ENCODE results near the gene IQCN.

Gene IQCN

DNA sequence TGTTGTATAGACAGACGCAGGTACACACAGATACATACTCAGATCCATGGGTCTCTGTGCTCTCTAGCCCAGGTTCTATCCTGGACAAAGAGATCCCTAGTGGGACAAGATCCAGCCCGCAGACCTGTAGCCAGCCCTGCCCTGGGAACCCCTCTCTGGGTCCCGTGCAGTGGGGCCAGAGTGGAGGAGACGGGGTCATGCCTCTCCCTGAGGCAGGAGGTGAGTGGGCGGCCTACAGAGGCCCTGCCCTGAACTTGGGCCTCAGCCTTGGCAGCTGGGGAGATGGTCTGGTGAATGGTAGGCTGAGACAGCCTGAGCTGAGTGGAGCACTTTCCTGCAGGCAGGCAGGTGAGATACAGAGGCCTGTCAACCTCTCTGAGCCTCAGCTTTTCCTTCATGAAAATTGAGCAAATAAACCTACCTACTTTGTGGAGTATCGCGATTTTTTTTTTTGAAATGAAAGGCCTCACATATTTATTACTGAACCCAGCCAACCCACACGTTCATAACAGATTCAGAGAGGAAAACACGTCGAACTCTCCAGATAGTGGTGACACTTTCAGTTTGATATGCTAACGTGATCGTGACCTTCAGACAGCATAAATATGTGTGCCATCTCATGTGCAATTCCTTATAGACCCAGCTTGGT lies 10.6 kb upstream of the IQCN start:
- no peak overlapping the region for H3K4me3 ChIP-seq (ENCODE audit: low read depth, low read length)
- TF ChIP-seq, protein P1, sequence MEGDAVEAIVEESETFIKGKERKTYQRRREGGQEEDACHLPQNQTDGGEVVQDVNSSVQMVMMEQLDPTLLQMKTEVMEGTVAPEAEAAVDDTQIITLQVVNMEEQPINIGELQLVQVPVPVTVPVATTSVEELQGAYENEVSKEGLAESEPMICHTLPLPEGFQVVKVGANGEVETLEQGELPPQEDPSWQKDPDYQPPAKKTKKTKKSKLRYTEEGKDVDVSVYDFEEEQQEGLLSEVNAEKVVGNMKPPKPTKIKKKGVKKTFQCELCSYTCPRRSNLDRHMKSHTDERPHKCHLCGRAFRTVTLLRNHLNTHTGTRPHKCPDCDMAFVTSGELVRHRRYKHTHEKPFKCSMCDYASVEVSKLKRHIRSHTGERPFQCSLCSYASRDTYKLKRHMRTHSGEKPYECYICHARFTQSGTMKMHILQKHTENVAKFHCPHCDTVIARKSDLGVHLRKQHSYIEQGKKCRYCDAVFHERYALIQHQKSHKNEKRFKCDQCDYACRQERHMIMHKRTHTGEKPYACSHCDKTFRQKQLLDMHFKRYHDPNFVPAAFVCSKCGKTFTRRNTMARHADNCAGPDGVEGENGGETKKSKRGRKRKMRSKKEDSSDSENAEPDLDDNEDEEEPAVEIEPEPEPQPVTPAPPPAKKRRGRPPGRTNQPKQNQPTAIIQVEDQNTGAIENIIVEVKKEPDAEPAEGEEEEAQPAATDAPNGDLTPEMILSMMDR (IDR thresholded peaks at IDR 0.05; ENCODE audit: low read depth, low read length): no peak

DNA sequence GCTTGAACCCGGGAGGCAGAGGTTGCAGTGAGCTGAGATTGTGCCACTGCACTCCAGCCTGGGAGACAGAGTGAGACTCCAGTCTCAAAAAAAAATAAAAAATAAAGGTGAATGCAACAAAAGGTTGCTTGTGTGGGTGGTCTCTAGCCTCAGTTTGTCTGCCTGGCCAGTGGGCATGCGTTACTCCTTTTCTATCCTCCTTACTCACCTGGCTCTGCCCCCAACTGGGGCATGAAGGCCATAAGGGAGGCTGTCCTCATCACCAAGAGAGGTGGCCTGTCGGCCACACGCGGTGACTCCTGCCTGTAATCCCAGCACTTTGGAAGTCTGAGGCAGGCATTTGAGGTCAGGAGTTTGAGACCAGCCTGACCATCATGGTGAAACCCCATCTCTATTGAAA lies 9.1 kb upstream of the IQCN start:
- TF ChIP-seq, protein P1 (IDR thresholded peaks at IDR 0.05; ENCODE audit: low read depth, low read length): no peak
- no peak overlapping the region for H3K4me3 ChIP-seq (ENCODE audit: low read depth, low read length)

GRCh38 chr19:18282788-18283141 lies 8.5 kb upstream of the IQCN start:
- peak overlapping the region; percentile 61 for H3K4me3 ChIP-seq (ENCODE audit: low read depth, low read length)
- TF ChIP-seq, protein P1 (IDR thresholded peaks at IDR 0.05; ENCODE audit: low read depth, low read length): no peak

- TF ChIP-seq, protein P1 (IDR thresholded peaks at IDR 0.05; ENCODE audit: low read depth, low read length): no peak
- peak overlapping the region; percentile 61 for H3K4me3 ChIP-seq (ENCODE audit: low read depth, low read length)
These were observed 8.0 kb upstream of the IQCN start for GRCh38 chr19:18282021-18282787.

- H3K4me3 ChIP-seq (ENCODE audit: low read depth, low read length): peak within 1 kb of the TSS; percentile 69
- TF ChIP-seq, protein P1 (IDR thresholded peaks at IDR 0.05; ENCODE audit: low read depth, low read length): no peak
These were observed 7.1 kb upstream of the IQCN start, which contains the start of gene JUND for GRCh38 chr19:18281082-18282020. Gene JUND, minus strand, starts transcription at chr19:18281622. Its CDS starts 138 bp downstream, at chr19:18281484.

DNA sequence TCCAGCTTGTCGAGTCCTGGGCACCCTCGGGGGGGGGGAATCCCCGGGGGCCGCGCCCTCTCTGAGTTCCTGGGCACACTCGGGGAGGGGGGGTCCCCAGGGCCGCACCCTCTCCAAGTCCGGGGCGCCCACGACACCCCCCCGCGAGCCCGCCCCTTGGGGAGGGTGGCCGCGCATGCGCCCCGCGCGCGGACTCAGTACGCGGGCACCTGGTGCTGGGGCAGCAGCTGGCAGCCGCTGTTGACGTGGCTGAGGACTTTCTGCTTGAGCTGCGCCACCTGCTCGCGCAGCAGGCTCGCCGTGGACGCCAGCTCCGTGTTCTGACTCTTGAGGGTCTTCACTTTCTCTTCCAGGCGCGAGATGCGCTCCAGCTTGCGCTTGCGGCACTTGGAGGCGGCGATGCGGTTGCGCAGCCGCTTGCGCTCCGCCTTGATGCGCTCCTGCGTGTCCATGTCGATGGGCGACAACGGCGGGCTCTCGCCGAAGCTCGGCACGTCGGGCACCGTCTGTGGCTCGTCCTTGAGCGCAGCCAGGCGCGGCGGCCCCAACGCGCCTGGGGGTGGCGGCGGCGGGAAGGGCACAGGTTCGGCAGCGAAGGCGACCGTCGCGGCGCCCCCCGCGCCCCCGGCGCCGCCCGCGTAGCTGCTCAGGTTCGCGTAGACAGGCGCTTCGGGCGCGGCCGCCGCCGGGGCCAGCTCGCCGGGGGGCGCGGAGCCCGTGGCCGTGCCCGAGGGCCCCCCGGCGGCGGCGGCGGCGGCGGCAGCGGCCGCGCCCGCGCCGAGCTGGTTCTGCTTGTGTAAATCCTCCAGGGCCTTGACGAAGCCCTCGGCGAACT lies 6.2 kb upstream of the IQCN start:
- H3K4me3 ChIP-seq (ENCODE audit: low read depth, low read length): peak overlapping the region; percentile 69
- TF ChIP-seq, protein P1 (IDR thresholded peaks at IDR 0.05; ENCODE audit: low read depth, low read length): no peak
